ENCODE measurements around the gene PTPRN.
"Not testable (repeated sequence)": the region's sequence is repeated elsewhere in the genome, so short reads cannot be mapped to it uniquely, and the experiment has no call there.

The PTPRN gene

DNA sequence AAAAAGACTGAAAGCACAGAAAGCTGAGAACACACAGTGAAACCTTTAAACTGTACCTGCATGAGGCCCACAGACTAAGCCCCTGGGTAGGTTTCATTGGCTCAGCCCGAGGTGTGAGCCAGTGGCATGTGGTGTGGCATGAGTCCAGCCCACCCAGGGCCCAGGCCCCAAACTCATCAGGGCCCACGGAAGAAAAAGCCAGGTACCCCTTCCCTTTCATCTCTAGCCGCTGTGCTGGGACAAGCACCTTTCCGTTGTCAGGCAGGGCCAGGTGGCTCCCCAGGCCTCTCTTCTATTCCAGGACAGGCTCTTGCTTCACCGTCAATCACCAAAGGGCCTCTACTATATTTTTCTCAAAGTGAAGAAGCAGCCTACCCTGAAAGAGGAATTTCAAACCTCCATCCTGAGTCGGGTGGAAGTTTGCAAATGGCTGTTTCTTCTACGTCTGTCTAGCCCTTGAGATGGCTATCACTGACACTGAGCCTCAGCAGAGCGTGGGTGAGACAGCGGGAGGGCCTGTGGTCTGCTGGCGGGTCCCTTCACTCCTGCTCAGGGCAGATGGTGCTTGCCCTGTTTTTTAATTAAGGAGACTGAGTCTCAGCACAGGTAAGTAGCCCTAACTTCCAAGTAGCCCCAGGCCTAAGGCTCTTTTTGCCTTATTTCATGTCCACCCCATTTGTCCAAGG, 21.5 kb downstream of the PTPRN start:
- DNase-seq = no peak

DNA sequence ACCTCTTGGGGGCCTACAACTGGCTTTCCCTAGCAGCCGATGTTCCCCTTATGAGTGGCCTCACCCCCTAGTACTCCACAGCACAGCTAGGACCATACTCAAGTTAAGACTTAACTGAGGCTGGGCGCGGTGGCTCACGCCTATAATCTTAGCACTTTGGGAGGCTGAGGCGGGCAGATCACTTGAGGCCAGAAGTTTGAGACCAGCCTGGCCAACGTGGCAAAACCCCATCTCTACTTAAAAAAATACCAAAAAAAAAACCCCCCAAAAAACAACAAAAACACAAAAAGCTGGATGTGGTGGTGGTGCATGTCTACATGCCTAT, 22.1 kb downstream of the PTPRN start:
- not testable (repeated sequence) for DNase-seq

DNA sequence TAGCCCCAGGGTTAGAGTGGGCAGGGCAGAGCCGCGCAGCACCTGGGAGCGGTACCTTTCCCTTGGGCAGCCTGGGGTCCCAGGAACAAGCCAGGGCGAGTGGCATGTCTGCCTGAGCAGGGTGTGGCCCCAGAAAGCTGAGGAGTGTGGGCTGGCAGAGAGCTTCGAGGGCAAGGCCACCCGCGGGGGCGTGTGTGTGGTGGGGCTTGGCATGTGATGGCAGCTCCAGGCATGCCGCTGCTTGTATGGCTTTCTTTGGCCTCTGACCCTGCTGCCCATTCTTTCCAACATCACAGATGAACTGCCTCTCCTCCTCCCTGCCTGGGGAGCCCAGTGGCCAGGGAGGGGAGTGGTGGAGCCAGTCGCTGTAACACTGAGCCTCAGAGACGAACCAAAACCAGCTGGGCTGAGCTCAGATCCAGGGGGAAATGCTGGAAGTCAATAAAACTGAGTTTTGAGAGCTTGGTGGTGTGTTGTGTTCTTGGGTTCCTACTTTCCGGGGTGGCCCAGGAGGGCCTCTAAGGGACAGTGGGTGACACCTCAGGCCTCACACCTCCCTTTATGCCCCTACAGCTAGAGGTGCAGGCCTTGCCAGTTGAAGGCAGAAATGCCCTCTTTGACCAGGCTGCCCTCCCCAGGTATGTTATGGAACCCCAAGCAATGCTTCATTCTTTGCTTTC, 22.6 kb downstream of the PTPRN start:
- DNase-seq = peak in 29 of 56 donors; percentile 24 to 73 (median 52)

DNA sequence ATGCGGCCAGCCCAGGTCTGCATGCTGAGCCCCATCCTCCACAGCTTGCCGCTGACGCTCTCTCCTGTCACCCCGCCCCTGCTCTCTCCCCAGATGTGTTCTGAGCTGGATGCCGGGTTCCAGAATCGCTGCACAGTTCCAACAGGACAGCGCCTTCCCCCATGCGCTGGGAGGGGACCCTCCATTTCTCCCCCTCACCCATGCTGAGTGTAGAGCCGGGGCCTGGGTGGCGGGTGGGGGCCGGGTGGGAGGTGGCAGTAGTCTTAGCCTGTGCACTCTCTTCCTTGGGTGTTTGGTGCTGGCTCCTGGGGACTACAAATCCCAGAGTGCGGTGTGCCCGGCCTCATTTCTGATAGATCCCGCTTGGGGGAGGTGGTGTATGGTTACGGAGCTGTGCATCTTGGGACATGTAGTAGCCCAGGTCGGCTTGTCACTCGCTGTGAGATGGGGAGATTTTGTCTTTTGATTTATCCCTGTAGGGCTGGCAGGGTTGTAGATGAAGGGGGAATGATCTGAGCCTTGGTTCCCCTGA, 23.2 kb downstream of the PTPRN start:
- DNase-seq = peak in 35 of 56 donors; percentile 27 to 73 (median 57)

DNA sequence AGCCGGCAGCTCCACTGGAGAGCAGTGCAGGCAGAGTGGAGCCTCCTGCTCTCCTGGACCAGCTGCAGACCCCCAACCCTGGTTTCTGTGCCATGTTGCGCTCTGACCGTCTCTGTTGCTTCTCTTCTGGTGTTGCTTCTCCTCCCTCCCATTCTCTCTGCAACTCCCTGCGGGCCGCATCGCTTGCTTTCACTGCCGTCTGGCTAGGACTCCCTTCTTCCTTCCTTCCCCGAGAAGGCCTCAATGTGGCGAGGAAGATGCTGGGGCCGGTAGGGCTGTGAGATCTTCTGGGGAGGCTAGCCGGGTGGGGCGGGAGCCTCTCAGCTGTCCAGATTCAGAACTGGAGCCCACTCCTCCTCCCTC, 23.8 kb downstream of the PTPRN start:
- DNase-seq = peak in 1 of 56 donors; percentile 17

DNA sequence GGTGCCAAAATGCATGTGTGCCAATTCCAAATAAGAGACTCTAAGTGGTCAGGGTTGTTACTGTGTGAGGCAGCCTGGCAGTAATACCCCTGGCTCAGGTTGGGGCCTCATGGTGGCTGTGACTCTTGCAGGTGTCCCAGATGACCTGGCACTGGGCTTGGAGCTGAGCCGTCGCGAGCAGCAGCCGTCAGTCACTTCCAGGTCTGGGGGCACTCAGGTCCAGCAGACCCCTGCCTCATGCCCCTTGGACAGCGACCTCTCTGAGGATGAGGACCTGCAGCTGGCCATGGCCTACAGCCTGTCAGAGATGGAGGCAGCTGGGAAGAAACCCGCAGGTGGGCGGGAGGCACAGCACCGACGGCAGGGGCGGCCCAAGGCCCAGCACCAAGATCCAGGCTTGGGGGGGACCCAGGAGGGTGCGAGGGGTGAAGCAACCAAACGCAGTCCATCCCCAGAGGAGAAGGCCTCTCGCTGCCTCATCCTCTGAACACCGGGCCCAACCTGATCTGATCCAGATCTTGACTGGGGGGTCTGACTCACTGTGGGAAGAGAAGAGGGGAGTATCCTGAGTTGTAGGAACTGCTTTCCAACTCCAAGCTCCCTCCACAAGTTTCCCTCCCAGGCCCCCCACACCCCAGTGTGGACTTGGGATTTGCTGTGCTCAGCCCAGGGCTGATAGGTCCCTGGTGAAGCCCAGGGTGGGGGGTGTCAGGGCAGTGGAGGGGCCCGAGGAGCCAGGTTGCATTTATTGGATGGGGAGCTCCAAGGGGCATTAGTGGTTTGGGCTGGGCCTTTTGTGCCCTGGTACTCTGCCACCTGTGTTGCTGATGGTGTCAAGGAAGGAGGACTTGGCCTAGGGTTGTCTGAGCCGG, 24.5 kb downstream of the PTPRN start:
- DNase-seq = no peak

DNA sequence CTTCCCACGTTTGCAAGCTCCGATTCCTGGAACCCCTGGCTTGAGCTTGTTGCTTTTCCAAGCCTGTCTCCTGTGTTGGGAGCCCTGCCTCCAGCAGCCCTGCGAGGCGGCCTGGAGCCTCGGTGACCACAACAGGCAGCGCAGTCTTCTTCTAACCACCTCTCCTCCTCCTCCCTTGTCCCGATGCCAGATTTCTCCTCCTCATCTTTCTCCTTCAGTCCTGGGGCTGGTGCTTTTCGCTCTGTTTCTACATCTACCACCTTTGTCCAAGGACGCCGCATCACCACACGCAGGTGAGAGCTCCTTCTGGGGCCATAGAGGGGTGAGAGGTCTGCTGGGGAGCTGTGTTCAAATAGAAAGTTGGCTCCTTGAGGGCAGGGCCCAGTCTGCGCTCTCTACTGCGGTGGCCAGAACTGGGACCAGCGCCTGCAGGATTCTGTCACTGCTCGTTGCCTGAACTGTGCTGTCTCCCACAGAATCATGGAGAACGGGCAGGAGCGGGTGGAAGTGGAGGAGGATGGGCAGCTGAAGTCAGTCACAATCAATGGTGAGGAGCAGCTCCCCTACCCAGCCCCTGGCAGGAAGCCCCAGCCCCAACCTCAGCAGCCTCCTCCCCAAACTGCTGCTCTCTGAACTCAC, 26.1 kb downstream of the PTPRN start:
- DNase-seq = peak in 5 of 56 donors; percentile 19 to 34 (median 25)

DNA sequence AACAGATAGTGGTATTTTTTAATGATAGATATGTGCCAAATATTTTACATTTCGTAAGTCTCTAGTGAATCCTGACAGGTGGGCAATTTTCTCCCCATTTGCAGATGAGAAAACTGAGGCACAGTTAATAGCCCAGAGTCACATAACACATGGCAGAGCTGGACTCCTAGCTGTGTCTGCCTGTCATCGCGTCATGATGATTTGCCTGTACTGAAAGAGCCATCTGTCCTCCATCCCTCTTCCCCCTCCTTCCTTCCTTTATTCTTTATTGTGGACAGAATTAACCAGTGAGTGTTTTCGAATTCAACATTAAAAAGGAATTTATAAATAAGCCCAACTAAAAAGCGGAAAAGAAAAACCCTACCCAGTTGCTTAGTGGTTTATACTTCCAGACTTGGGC, 26.8 kb downstream of the PTPRN start:
- DNase-seq = peak in 30 of 56 donors; percentile 22 to 86 (median 54)

DNA sequence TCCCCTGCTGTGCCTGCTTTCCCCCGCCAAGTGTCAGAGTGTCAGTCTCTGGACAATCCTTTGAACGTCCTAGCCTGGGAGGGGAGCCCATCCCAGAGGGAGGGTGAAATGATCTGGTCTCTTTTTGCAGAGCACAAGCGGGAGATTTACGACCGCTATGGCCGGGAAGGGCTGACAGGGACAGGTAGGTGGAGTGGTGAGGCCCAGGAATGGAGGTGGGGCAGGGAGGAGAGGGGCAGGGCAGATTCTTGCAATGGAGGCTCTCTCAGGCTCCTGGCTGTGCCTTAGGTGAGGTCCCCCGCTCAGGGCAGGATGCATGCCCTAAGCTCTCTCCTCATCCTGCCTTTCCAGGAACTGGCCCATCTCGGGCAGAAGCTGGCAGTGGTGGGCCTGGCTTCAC, 27.6 kb downstream of the PTPRN start:
- no peak for DNase-seq

DNA sequence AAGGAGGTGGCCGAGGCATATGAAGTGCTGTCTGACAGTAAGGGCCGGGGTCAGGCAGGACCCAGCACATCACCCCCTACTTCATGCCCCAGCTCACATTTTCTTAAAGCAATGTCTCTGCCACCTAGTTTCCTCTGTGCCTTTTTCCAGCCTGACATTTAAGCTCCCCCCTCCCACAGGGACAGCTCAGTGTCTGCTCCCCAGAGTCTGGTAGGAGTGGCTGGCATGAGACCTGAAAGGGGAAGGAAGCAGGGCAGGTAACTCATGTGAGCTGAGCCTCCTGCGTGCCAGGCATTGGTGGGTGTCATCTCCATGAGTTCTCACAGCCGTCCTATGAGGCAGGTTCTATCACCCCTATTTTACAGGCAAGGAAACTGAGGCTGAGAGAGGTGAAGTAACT, 28.6 kb downstream of the PTPRN start:
- no peak for DNase-seq

DNA sequence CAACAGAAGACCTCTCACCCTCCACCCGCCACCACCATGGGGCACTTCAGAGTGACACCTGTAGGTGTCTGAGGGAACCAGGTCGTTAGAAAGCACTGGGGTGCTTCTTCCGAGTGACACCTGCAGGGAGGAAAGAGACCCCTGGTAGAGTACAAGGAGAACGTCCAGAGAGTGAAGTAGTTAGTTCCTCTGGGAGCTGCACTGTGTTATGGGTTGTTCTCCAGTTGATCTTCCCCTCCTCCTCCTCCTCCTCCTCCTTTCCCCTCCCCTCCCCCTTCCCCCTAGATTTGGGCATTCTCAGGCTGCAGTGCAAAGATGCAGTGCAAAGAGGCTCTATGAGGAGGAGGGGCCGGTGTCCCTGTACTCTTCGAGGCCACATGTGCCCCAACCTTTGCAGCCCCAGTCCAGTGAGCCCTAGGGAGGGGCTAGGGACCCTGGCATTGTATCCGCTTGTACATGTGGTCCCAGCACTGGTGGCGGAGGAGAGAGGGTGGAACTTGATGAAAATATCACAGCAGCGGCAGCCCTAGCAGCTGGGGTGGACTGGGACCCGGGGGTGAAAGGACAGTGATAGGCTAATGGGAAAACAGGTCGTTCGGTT, 29.2 kb downstream of the PTPRN start:
- DNase-seq = peak in 3 of 56 donors; percentile 56 to 74 (median 71)

DNA sequence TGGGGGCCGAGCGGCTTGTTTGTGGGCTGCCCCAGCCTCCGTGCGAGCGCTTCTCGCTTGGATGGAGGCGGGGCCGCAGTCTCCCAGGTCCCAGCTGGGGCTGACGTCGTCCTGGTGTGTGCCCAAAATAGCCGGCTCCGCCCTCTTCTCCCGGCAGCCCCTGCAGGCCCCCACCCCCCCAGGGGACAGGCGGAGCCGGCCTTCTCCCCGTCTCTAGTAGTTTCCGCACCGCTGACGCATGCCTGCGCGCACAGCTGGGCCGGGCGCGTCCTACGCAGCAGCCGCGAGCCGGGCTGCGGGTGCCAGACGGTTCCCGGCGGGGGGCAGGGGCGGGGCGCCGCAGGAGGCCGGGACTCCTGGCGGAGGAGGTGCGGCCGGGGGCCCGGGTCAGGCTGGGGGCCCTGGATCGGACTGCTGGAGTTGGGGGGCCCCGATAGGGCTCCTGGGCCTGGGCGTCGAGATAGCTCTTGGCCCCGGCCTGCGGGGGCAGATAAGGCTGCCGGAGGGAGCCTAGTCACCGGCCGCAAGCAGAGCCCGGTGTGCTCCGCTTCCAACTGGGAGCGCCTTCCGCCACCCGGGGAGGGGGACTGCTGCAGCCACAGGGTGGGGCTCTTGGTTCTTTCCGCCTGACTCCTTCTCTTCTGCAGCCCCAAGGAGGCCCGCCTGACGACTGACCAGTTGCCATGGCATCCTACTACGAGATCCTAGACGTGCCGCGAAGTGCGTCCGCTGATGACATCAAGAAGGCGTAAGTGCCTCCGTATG, 29.9 kb downstream of the PTPRN start, which contains the start of gene DNAJB2:
TSS of gene DNAJB2 (plus strand) at position 216 of the 765 bp plus-strand sequence. CDS start at position 684, 468 bp downstream.
- peak; percentile 55 to 99 (median 97) for DNase-seq

DNA sequence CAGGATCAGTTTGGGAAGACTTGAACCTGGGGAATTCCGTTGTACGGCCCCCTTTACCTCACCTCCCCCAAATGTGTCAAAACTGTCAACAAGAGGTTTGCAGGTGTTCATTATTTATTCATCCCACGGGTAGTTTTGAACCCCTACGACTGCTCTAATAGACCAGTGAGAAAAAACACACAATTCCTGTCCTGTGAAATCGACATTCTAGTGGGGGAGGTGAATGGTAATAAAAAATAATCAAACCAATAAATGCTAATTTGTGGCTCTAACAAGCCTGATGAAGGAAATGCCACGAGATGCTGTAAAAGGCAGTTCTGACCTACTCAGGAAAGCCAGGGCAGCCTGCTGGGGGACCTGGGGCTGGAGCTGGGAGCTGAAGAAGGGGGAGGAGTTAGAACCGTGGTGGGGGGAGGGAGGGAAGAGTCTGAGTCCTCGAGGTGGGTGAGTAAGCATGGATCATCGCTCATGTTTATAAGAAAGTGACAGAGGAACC, 30.5 kb downstream of the PTPRN start:
- peak in 2 of 56 donors; percentile 59 to 84 for DNase-seq

DNA sequence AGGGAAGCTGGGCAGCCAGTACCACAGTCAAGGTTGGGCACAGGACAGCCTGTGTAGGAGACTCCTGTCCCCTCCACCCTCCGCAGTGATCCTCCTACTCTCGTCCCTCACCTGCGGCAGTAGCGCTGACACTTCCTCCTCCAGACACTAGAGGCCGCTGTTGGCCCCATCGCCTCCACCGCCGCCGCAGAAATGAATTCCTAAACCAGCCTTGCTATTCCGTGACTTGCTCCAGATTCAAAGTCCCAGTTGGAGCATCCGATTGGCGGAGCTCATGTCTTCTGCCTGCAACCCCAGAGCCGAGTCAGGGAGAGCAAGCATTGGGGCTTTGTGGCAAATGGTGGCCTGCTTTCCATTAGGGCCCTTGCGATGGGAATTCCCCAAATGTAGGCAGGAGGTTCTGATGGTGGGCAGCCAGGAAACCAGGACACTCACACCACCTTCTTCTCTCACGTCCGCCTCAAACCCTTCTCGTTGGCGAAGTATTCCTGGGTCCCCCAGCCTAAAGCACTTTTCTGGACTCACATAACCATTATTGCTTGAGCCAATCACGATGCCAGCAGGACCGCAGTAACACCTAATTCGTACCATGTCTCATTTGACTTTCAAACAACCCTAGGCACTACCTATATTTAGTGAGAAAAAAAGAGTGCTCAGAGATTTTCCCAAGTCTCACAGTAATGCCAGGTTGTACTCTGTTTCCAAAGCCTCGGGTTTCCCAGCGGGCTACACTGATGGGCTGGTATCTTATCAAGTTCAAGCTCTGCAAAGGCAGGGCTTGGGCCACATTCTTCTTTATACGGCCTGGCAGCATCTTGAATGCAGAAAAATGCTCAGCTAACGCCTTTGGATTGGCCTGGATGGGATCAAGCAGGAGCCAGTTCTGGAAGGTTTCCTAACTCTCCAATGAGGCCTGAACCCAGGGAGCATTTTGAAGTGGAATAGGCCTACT, 31.2 kb downstream of the PTPRN start:
- peak in 53 of 56 donors; percentile 26 to 89 (median 71) for DNase-seq

DNA sequence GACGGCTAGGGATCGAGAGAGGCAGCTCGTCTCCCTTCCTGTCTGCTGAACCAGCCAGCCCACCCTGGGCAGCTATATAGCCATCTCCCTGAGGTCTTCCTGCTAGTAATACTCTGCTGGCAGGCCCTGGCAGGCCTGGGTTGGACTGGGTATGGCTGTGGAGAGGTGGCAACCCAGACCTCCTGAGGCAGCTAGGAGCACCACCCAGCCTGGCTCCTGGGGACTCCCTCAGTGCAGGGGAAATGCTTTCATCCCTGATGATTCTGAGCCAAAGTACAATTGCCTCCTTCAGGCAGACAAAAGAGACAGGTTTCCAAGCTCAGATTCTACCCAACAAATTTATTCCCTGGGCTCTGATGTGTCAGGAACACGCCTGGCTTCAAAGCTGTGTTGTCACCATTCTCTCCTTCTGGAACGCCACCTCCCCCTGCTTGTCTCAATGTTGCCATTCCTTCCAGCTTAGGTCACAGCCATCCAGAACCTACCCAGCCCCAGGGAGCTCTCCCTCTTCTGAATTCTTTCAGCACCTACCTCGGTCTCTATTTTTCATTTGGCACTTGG, 34.8 kb downstream of the PTPRN start:
- DNase-seq = no peak

DNA sequence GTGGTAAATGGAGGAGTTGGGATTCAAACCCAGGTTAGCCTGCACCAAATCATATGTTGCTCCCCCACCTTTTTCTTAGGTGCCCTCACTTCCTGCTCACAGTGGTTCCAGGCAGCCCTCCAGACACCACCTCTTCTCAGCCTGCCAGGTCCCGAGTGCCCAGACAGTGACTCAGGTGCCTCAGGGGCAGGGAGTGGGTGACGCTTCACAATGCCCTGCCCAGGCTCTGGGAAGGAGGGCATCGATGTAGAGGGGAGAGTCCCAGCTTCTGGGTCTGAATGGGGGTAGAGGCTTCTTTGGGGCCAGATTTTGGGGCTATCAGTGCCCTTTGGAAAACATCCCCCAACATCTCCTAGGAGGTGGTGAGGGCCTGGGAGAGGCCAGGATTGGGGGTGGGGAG, 35.3 kb downstream of the PTPRN start:
- no peak for DNase-seq

DNA sequence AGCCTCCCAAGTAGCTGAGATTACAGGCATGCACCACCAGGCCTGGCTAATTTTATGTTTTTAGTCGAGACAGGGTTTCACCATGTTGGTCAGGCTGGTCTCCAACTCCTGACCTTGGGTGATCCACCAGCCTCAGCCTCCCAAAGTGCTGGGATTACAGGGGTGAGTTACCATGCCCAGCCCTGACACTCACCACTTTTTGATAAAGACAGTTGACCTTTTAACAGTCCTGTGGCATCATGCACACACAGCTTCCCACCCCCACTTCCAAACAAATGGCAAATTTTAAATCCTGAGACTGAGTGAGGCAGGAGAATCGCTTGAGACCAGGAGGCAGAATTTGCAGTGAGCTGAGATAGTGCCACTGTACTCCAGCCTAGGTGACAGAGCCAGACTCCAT, 36.2 kb downstream of the PTPRN start:
- no peak for DNase-seq

DNA sequence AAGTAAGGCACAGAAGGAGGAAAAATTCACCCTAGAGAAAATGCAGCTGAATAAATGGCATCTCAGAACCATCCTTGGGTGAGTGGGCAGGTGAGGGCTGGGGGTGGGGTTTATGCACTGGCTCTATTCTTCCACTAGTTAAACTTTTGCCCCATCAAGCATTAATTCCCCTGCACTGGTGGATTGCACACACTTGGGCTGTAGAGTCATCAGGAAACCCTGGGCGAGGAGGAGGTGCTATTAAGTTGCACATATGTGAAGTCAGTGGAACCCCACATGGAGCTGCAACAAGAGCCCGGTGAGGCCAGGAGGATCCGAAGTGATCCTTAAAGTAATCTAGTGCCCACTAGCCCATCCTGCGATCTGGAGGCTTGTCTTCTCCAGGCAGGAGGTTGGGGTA, 36.8 kb downstream of the PTPRN start:
- no peak for DNase-seq
